Loucy (cell line): ENCODE results near the gene MRPS6.

Experiments used
- H2AFZ ChIP-seq: fragments of 200-600 bp; sonication (generic); 2 replicates; pipeline ENCODE4 v1.6.0; 2016; ENCODE audit warnings: antibody characterized with exemption, mild to moderate bottlenecking, low read length, moderate library complexity
- H3F3A ChIP-seq: fragments of 200-600 bp; 2 replicates; pipeline ENCODE4 v1.6.0; 2016; ENCODE audit warnings: antibody characterized with exemption, low read depth, mild to moderate bottlenecking
- H3K27me3 ChIP-seq: fragments of 200-600 bp; sonication (generic); 2 replicates; pipeline ENCODE4 v1.6.1; 2014; ENCODE audit warnings: low read length, mild to moderate bottlenecking; ENCODE audit not compliant: insufficient read depth, poor library complexity, severe bottlenecking
- H3K36me3 ChIP-seq: fragments of 200-600 bp; sonication (generic); 2 replicates; pipeline ENCODE4 v1.6.1; 2016; ENCODE audit warnings: low read length; ENCODE audit not compliant: insufficient read depth
- H3K4me1 ChIP-seq: fragments of 200-600 bp; sonication (generic); 2 replicates; pipeline ENCODE4 v1.5.1; 2014; ENCODE audit warnings: low read length, mild to moderate bottlenecking; ENCODE audit not compliant: insufficient read depth, poor library complexity, severe bottlenecking
- H3K4me2 ChIP-seq: fragments of 200-600 bp; sonication (generic); 2 replicates; pipeline ENCODE4 v1.6.0; 2014; ENCODE audit warnings: antibody characterized with exemption, low read length, low read depth, mild to moderate bottlenecking; ENCODE audit not compliant: poor library complexity, severe bottlenecking
- H3K4me3 ChIP-seq: fragments of 200-600 bp; sonication (generic); 2 replicates; pipeline ENCODE4 v1.5.1; 2014; ENCODE audit warnings: low read length, mild to moderate bottlenecking, mixed read lengths; ENCODE audit not compliant: poor library complexity, severe bottlenecking
- H3K79me2 ChIP-seq: fragments of 200-600 bp; sonication (generic); 2 replicates; pipeline ENCODE4 v1.6.1; 2014; ENCODE audit warnings: low read length; ENCODE audit not compliant: insufficient read depth
- H3K9ac ChIP-seq: fragments of 200-600 bp; sonication (generic); 2 replicates; pipeline ENCODE4 v1.6.0; 2014; ENCODE audit warnings: mild to moderate bottlenecking, low read depth, low read length, moderate library complexity; ENCODE audit not compliant: poor library complexity, severe bottlenecking
- H3K9me2 ChIP-seq: fragments of 200-600 bp; sonication (generic); replicated peaks from 2 replicates; pipeline ENCODE4 v1.6.1; 2016; ENCODE audit warnings: low read depth, low read length, mixed read lengths
- H3K9me3 ChIP-seq: fragments of 200-600 bp; sonication (generic); 2 replicates; pipeline ENCODE4 v1.6.1; 2014; ENCODE audit warnings: mild to moderate bottlenecking, antibody characterized with exemption, low read length, low read depth; ENCODE audit not compliant: insufficient read depth
- H4K20me1 ChIP-seq: fragments of 200-600 bp; sonication (generic); 2 replicates; pipeline ENCODE4 v1.6.0; 2014; ENCODE audit warnings: antibody characterized with exemption, low read length, mild to moderate bottlenecking; ENCODE audit not compliant: insufficient read depth, poor library complexity, severe bottlenecking
- CTCF ChIP-seq: fragments of 200-600 bp; sonication (generic); conservative IDR thresholded peaks from 2 replicates; pipeline ENCODE4 v1.5.1; 2014; ENCODE audit warnings: mild to moderate bottlenecking, antibody characterized with exemption, low read length
- EZH2phosphoT487 ChIP-seq: fragments of 200-600 bp; IDR thresholded peaks from 2 replicates; pipeline ENCODE4 v1.6.1; 2018; ENCODE audit warnings: antibody characterized with exemption, mild to moderate bottlenecking, moderate library complexity, borderline replicate concordance

Gene MRPS6

GRCh38 chr21:34027721-34028461 is 45.5 kb upstream of the MRPS6 start:
- no peaks in the 10 kb centered on the region for H3K36me3 ChIP-seq
- no peaks in the 10 kb centered on the region for H3F3A ChIP-seq
- no peaks in the 10 kb centered on the region for H3K79me2 ChIP-seq
- H3K4me1 ChIP-seq: peaks cover 16% of the 10 kb centered on the region
- H2AFZ ChIP-seq: no peak overlapping the region
- H3K9me3 ChIP-seq: no peaks in the 10 kb centered on the region
- no peaks in the 10 kb centered on the region for H4K20me1 ChIP-seq
- TF ChIP-seq CTCF: no peak
- TF ChIP-seq EZH2phosphoT487: no peak
- H3K4me3 ChIP-seq: no peak overlapping the region
- no peak overlapping the region for H3K4me2 ChIP-seq
- no peaks in the 10 kb centered on the region for H3K27me3 ChIP-seq
- no peaks in the 10 kb centered on the region for H3K9me2 ChIP-seq
- no peak overlapping the region for H3K9ac ChIP-seq

- H3K4me1 ChIP-seq: peaks cover 7% of the 10 kb centered on the region
- no peak overlapping the region for H3K4me3 ChIP-seq
- H3F3A ChIP-seq: no peaks in the 10 kb centered on the region
- no peak for TF ChIP-seq CTCF
- TF ChIP-seq EZH2phosphoT487: no peak
- no peaks in the 10 kb centered on the region for H3K9me3 ChIP-seq
- no peaks in the 10 kb centered on the region for H3K27me3 ChIP-seq
- H3K79me2 ChIP-seq: no peaks in the 10 kb centered on the region
- no peak overlapping the region for H3K9ac ChIP-seq
- no peaks in the 10 kb centered on the region for H3K36me3 ChIP-seq
- H2AFZ ChIP-seq: no peak overlapping the region
- H4K20me1 ChIP-seq: no peaks in the 10 kb centered on the region
- no peak overlapping the region for H3K4me2 ChIP-seq
- no peaks in the 10 kb centered on the region for H3K9me2 ChIP-seq
These were observed 43.4 kb upstream of the MRPS6 start for GRCh38 chr21:34029743-34030528.

GRCh38 chr21:34031835-34032370 is 41.5 kb upstream of the MRPS6 start:
- H3F3A ChIP-seq: no peaks in the 10 kb centered on the region
- H3K27me3 ChIP-seq: no peaks in the 10 kb centered on the region
- no peaks in the 10 kb centered on the region for H3K4me1 ChIP-seq
- H3K79me2 ChIP-seq: no peaks in the 10 kb centered on the region
- no peak overlapping the region for H3K4me2 ChIP-seq
- H3K9me2 ChIP-seq: no peaks in the 10 kb centered on the region
- H3K9me3 ChIP-seq: no peaks in the 10 kb centered on the region
- H4K20me1 ChIP-seq: no peaks in the 10 kb centered on the region
- no peak overlapping the region for H3K9ac ChIP-seq
- TF ChIP-seq CTCF (no peak), EZH2phosphoT487 (no peak)
- H3K36me3 ChIP-seq: no peaks in the 10 kb centered on the region
- H3K4me3 ChIP-seq: no peak overlapping the region
- H2AFZ ChIP-seq: no peak overlapping the region
